Activated naive CD4-positive, alpha-beta T cell treated with Interleukin-2 at 50 U/mL for 16 hours (primary cell): Measurements from ENCODE around the gene RAB1B.
"Not testable (repeated sequence)": the region's sequence is repeated elsewhere in the genome, so short reads cannot be mapped to it uniquely, and the experiment has no call there.

Experiments
- DNase-seq: peaks from one replicate; pipeline ENCODE4 v3.0.0-alpha.2; 2020

The RAB1B gene

DNA sequence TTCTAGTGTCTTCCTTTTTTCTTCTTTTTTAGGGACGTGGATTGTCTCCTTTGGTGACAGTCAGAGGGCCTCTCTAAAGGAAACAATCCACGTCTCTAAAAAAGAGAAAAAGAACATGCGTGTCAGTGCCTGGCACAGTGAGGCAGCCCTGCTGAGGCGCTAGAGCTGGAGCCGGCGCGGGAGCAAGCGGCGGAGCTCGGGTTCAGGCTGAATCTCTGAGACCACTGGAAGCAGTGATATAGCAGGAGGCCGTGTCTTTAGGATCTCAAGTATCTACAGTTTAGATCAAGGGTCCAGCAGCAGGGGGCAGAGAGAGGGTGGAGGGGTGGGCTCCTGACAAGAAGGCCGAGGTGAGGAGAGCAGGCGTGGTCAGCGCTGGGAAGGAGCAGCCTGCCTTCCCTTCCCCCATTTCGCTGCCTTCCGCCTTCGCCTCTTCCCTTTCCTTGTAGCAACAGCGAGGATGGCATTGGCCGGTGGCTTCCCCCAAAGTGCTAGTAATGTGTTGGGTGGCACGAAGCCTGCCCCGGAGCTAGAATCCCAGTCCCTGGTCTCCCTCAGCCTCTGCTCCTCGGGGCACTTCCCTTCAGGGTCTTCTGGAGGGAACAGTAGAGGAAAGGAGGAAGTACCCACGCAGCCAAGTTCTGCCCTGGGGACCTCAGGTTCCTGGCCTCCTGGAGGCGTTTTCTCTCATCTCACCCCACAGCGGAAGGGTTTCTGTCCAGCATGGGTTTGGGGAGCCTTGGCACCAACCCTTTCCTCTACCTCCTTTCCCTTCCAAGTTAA, 28.2 kb upstream of the RAB1B start:
- DNase-seq, result no peak

DNA sequence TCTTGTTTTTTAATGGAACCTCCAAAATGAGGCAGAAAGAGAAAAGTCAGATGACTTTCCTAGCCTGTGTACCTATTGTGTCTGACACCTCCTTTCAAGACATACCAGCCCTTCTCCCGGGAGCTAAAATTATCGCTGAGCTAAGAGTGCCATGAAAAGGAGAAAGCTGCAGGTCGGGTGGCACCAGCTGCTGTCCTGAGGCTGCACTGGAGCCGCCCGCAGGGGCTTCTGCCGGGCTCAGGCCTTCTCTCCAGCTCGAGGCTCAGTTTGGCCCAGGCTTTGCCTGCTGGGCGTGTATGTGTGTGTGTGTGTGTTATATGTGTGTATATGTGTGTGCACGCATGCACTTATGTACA, 27.7 kb upstream of the RAB1B start:
- no peak for DNase-seq

DNA sequence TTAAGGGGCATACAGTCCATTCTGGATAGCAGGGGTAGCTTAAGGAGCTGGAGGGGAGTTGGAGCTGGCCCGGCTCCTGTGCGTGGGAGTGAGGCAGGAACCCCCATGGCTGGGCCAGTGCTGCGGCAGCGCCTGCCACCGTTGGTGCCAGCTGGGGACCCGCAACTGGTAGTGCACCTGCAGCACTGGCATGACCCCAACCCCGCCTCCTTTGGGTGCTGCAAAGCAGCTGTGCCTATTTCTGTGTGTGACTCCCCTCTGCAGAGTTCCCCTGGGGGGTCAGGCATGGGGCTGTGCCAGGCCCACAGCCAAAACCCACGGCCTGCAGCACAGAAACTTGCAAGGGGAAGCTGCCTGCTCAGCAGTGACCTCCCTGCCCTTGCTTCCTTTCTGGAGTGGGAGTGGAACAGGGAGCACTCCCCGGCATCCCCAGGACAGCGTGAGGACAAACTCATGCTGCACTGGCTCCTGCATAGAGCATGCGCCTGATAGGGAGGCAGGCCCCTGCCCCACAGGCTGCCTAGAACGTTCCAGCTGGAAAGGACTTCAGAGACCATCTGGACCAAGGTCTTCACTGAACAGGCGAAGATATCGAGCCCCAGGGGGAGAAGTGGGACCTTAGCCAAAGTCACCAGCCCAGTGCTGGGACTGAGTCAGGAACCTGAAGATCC, 26.2 kb upstream of the RAB1B start:
- DNase-seq, result no peak

DNA sequence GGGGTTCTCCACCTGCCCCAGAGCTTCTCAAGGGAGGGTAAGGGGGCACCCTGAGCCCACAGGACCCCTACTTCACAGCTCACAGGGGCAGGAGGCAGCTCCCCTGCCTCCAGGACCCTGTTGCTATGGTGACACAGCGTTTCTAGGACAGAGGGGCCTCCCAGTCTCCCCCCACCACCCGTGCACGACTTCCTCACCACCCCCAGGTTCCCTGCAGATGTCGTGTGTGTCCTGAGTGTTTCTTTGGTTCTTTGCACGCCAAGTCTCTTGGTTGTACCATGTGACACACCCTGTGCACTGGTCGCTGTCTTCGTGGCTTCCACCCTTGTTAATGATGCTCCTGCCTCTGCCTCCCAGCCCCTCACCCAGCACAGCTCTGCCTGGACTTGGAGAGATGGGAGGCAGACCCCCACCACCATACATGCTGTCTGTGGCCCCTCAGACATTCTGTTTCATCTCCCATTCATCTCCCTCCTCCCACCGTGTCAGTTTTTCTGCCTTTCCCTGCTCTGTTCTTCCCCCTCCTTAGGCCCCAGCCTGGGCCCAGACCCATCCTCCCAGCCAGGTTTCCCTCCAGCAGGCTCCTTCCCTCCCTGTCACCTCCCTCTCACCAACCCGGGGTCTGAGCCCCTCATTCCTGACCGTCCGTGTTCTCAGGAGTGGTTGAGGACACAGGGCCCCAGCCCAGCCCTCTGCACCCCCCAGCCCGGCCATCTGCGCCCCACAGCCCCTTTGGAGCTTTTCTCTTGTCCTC, 24.5 kb upstream of the RAB1B start:
- no peak for DNase-seq

DNA sequence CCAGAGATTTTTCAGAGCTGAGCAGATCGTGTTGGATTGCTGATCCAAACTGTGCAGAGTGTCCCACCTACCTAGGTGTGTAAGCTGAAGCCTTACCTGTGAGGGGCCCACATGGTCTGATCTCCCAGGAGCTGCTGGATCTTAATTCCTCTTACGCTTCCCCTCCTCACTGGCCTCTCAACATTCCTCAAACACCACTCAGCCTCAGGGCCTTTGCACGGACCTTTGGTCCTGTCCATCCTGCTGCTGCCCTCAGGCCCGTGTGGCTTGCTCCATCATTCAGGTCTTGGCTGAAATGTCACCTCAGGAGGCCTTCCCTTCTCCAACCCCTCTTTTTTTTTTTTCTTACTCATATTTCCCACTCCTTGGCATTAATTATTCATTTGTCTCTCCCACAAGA, 21.1 kb upstream of the RAB1B start:
- DNase-seq, result no peak

DNA sequence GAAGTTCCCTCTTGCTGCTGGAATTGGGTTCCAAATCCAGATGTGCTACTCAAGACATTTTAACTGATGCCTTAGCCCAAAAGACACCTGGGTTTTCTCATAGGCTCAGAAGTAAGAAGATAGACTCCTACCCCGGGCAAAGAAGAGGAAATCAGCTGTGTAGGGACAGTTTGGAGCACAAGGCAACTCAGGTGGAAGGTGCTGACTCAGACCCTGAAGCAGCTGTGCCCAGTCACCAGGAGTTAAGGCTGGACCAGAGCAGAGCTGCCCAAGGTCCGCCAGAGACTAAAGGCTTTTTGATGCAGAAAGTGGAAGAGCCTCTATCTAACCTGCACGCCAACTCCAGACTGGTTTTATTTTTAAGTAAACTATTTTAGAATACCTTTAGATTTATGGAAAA, 20.6 kb upstream of the RAB1B start:
- DNase-seq, result no peak

DNA sequence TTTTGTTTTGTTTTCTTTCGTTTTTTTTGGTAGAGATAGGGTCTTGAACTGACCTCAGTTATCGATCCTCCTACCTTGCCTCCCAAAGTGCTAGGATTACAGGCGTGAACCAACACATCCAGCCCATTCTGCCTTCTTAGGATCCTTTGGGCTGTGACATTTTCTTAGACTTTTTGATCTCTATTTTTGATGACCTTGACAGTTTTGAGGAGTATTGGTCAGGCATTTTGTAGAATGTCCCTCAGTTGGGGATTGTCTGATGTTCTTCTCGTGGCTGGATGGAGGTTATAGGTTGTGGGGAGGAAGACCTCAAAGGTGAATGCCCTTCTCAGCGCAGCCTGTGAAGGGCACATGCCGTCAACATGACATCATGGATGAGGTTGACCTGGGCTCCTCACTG, 19.5 kb upstream of the RAB1B start:
- no peak for DNase-seq

DNA sequence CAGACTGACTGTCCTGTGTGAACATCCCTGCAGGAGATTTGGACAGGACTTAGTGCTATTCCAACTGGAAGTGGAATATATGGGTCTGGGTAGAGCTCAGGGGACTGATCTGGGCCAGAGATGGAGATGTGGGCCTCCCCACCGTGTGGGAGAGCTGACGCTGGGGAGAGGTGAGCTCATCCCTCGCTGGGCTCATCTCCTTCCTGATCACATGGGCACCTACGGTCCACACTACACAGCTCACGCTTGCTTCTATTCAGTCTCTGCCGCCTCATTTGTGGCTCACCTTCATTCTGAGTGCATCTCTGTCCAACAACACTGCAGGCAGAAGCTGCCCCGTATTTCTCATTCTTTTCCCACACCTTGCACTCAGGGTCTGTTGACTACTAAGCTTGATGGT, 16.6 kb upstream of the RAB1B start:
- DNase-seq, result no peak

DNA sequence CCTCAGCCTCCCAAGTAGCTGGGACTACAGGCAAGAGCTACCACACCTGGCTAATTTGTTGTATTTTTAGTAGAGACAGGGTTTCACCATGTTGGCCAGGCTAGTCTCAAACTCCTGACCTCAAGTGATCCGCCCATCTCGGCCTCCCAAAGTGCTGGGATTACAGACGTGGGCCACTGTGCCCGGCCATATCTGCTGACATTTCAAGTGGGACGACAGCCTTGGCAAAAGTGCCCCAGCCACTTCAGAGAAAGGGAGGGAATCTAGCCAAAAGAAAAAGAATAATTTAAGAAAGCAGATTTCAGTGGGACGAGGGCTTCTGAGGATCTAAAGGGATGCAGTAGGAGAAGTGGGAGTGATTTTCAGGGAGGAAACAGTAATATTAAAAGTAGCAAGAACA, 15.4 kb upstream of the RAB1B start:
- not testable (repeated sequence) for DNase-seq

DNA sequence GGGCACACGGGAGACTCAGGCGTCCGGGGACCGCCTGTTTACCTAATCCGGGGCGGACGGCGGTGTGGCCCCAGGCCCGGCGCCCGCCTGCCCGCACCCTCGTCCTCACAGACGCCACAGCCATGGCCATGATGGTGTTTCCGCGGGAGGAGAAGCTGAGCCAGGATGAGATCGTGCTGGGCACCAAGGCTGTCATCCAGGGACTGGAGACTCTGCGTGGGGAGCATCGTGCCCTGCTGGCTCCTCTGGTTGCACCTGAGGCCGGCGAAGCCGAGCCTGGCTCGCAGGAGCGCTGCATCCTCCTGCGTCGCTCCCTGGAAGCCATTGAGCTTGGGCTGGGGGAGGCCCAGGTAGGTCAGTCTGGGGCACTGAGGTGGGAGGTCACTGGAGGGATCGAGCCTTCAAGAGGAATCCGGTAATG, 10.0 kb upstream of the RAB1B start:
- no peak for DNase-seq

DNA sequence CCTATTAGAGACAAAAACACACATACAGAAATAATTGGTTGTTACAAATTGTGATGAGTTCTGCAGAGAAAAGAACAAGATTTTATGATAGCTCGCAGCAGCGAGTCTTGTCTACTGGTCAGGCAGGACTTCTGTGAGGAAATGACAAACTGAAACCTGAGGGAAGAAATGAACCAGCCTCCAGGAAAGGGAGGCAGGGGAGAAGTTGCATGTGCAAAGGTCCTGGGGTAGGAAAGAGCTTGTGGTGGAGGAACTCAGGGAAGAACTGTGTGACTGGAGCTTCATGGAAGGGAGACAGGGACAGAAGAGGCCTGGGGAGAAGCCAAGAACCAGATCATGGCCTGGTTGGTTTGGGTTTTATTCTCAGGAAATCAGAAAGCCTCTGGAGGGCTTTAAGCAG, 9.2 kb upstream of the RAB1B start:
- DNase-seq, result no peak

DNA sequence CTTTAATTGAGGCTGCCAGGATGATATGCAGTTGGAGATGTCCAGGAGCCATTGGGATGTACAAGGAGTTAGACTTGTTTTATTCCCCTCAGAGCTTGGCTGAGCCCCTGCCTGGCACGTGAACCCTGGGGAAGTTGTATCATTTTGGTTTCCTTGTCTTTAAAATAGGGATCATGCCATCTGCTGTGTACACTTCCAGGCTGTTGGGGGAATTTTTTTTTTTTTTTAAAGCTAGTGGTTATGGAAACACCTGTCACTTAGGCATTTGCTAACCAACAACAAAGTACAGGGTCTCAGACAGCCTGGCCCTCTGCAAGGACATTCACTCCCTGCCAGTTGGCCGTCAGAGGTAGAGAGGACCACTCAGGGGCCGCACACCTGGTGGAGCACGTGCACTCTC, 8.5 kb upstream of the RAB1B start:
- DNase-seq, result no peak

DNA sequence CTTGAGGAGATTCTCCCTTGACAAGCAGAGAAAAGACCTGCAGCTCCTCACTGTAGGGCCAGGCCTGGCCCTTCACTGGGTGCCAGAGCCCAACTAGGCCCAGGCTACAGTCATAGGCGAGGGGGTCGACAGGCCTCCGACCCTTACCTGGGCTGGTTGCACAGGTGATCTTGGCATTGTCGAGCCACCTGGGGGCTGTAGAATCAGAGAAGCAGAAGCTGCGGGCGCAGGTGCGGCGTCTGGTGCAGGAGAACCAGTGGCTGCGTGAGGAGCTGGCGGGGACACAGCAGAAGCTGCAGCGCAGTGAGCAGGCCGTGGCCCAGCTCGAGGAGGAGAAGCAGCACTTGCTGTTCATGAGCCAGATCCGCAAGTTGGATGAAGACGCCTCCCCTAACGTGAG, 6.9 kb upstream of the RAB1B start:
- no peak for DNase-seq

DNA sequence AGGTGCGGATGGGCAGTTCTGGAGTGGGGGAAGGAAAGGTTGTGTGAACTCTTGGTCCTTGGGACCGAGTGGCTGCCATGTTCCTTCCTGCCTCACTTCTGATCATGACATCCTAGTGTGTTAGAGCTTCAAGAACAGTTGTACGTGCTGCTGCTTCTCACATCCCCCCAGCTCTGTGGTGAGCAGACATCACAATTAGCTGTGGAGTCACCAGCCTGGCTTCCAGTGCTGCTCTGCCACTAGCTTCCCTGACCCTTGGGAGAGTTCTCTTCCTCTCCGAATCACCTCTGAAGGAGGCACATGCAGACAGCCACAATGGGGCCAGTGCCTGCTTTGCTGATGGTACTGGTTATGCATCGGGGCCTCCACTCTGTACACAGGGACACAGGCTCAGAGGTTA, 6.2 kb upstream of the RAB1B start:
- DNase-seq, result no peak

DNA sequence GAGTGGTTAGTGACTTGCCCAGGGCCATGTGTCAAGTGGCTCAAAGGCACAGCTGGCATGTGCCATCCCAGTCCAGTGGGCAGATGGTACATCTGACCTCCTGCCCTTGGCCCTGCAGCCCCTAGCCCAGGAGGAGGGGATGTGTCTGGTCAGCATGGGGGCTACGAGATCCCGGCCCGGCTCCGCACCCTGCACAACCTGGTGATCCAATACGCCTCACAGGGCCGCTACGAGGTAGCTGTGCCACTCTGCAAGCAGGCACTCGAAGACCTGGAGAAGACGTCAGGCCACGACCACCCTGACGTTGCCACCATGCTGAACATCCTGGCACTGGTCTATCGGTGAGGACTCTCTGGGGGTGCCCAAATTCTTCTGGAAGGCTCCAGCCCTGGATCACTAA, 5.7 kb upstream of the RAB1B start:
- DNase-seq, result no peak

DNA sequence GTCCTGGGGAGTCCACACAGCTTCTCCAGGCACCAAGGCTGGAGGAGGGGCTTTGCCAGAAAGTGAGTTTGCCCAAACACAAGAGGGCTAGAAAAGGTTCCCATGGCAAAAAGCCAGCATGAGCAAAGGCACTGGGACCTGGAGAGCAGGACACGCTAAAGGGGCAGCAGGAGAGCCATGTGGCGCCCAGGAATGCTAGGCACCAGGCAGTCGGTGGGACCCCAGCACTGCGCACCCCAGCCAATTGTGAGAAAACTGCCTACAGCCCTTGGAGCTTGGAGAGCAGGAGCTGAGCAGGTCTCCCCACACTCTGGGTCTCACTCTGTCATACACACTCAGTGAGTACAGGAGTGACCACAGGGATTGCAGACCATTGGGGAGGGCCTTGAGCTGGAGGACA, 5.2 kb upstream of the RAB1B start:
- DNase-seq, result no peak

DNA sequence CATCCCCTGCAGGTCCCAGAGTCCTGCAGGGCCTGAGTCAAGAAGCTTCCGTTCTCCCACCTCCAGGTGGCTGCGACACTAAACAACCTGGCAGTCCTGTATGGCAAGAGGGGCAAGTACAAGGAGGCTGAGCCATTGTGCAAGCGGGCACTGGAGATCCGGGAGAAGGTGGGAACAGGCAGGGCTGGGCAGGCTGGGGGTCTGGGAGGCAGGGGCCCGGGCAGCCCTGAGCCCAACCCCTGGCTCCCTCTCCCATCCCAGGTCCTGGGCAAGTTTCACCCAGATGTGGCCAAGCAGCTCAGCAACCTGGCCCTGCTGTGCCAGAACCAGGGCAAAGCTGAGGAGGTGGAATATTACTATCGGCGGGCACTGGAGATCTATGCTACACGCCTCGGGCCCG, 4.7 kb upstream of the RAB1B start:
- no peak for DNase-seq

DNA sequence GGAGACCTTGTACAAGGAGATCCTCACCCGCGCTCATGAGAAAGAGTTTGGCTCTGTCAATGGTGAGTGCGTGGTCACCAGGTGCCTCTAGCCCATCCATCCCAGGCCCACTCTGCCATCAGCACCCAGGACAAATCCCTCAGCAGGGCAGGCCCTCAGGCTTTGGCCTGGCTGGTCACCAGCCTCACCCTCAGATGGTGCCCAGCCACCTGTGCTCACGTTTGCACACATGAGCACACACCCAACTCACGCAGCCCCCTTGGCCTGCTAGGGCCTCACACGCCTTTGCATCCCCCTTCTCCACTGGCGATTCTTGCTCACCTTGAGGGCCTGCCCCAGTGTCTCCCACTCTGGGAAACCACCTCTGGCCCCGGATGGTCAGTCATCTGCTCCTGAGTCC, 4.1 kb upstream of the RAB1B start:
- DNase-seq, result no peak

DNA sequence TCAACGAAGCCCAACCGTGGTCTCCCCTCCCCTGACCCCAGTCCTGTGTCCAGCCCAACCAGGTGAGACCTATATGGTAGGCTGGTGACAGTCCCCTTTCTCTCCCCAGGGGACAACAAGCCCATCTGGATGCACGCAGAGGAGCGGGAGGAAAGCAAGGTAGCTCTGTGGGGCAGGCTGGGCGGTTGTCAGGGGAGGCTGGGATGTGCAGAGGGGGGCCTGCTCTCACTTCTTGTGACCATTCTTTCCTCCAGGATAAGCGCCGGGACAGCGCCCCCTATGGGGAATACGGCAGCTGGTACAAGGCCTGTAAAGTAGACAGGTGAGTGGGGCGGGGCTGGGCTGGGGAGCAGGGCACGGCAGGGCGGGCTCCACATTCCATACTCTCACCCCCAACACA, 3.5 kb upstream of the RAB1B start:
- DNase-seq, result peak; percentile 36

DNA sequence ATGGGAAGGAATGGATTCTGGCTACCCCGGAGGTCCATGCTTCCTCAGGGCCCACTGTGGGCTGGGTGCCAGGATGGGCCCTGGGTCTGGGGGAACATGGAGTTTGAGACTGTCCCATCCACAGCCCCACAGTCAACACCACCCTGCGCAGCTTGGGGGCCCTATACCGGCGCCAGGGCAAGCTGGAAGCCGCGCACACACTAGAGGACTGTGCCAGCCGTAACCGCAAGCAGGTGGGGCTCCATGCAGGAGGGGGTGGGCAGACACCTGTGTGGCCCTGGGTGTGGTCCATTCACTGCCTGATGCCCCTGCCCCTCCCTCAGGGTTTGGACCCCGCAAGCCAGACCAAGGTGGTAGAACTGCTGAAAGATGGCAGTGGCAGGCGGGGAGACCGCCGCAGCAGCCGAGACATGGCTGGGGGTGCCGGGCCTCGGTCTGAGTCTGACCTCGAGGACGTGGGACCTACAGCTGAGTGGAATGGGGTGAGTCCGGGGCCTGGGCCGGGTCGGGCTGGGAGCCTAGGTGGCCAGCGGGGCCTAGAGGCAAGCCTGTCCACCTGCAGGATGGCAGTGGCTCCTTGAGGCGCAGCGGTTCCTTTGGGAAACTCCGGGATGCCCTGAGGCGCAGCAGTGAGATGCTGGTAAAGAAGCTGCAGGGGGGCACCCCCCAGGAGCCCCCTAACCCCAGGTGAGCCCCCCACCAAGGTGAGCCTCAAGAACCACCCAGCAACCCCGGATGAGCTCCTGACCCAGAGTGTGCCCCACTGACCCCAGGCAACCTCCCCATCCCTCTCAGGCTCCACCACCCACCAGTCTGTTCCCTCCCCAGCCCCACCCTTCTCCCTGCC, 2.7 kb upstream of the RAB1B start:
- no peak for DNase-seq

DNA sequence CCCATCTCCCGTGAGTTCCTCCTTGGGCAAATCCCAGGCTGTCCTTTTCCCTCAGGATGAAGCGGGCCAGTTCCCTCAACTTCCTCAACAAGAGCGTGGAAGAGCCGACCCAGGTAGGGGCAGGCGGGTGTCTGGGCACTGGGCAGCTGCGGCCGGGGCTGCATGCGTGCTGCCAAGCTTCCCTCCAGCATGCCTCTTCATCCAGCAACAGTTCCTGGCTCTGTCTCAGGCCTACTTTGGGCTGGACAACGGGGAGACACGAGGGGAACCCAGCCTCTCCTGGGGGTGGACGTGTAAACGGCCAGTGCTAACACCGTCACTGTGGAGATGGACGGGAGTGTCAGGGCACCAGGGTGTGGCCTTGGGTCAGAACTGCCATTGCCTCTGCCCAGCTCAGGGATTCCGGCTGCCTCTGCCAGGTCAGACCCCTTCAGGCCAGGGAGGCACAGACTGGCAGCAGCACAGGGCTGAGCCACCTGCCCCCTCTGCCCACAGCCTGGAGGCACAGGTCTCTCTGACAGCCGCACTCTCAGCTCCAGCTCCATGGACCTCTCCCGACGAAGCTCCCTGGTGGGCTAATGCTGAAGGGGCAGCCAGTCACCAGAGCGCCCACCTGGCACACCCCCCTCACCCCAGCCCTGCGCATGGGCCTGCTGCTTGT, 1.9 kb upstream of the RAB1B start:
- no peak for DNase-seq

DNA sequence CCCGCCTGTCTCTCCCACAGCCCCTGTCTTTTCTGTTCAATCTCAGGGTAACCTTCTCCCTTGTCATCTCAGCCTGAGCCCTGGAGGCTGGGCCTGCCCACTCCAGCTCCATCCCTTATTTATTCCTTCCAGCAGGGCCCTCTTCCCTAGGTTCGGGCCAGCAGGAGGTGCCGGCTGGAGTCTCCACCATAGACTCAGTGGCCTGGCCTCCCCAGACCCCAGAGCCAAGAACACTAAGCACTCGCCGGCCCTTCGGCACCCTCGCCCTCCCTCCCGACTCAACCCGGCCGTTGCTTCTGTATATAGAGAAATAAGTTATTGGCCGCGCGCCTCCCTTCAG, 1.4 kb upstream of the RAB1B start:
- no peak for DNase-seq
